ENCODE data around the gene NOS3. TPM values are rescaled to one million over a fixed set of nuclear protein-coding genes. Genes with fewer than 3 reads are reported as not detected.

Gene NOS3
- total RNA-seq, 1 donor from 2014 or later: 0.86 TPM

- no peak for DNase-seq
- peaks cover 32% of the 10 kb centered on the region for H3K9me3 Mint-ChIP-seq (ENCODE audit: unreplicated experiment)
- peaks cover 33% of the 10 kb centered on the region for H3K4me1 Mint-ChIP-seq (ENCODE audit: low read depth, unreplicated experiment)
- no peaks in the 10 kb centered on the region for H3K36me3 Mint-ChIP-seq (ENCODE audit: unreplicated experiment)
- peak overlapping the region; percentile 94 for H3K4me3 Mint-ChIP-seq (ENCODE audit: unreplicated experiment)
- H3K27me3 Mint-ChIP-seq (ENCODE audit: unreplicated experiment): peaks cover 23% of the 10 kb centered on the region
- no peak for TF ChIP-seq CTCF (IDR thresholded peaks at IDR 0.05; ENCODE audit: partially characterized antibody, unreplicated experiment)
- peak overlapping the region; percentile 93 for H3K27ac Mint-ChIP-seq (ENCODE audit: unreplicated experiment)
Measured at GRCh38 chr7:150977382-150978125, 13.3 kb upstream of the NOS3 start.

- Mint-ChIP-seq H3K27me3 (ENCODE audit: unreplicated experiment) (peaks cover 22% of the 10 kb centered on the region), H3K36me3 (ENCODE audit: unreplicated experiment) (no peaks in the 10 kb centered on the region), H3K27ac (ENCODE audit: unreplicated experiment) (peak within 1 kb of the TSS; percentile 99), H3K4me3 (ENCODE audit: unreplicated experiment) (peak within 1 kb of the TSS; percentile 99), H3K4me1 (ENCODE audit: low read depth, unreplicated experiment) (peaks cover 27% of the 10 kb centered on the region), H3K9me3 (ENCODE audit: unreplicated experiment) (peaks cover 27% of the 10 kb centered on the region)
- TF ChIP-seq CTCF (IDR thresholded peaks at IDR 0.05; ENCODE audit: partially characterized antibody, unreplicated experiment): no peak
- peak; percentile 85 for DNase-seq
Measured at GRCh38 chr7:150978126-150978789, 12.6 kb upstream of the NOS3 start, which contains the start of gene KCNH2. KCNH2 (minus strand) TSS chr7:150978321; CDS start chr7:150977913, 408 bp downstream.

- peaks cover 21% of the 10 kb centered on the region for H3K27me3 Mint-ChIP-seq (ENCODE audit: unreplicated experiment)
- peak overlapping the region; percentile 80 for H3K4me3 Mint-ChIP-seq (ENCODE audit: unreplicated experiment)
- H3K36me3 Mint-ChIP-seq (ENCODE audit: unreplicated experiment): no peaks in the 10 kb centered on the region
- TF ChIP-seq CTCF (IDR thresholded peaks at IDR 0.05; ENCODE audit: partially characterized antibody, unreplicated experiment): no peak
- H3K4me1 Mint-ChIP-seq (ENCODE audit: low read depth, unreplicated experiment): peaks cover 27% of the 10 kb centered on the region
- peaks cover 24% of the 10 kb centered on the region for H3K9me3 Mint-ChIP-seq (ENCODE audit: unreplicated experiment)
- no peak for DNase-seq
- H3K27ac Mint-ChIP-seq (ENCODE audit: unreplicated experiment): peak overlapping the region; percentile 98
Measured at GRCh38 chr7:150979713-150980390, 11.0 kb upstream of the NOS3 start.

- Mint-ChIP-seq H3K9me3 (ENCODE audit: unreplicated experiment) (peaks cover 24% of the 10 kb centered on the region), H3K4me1 (ENCODE audit: low read depth, unreplicated experiment) (peaks cover 27% of the 10 kb centered on the region), H3K27me3 (ENCODE audit: unreplicated experiment) (peaks cover 21% of the 10 kb centered on the region), H3K27ac (ENCODE audit: unreplicated experiment) (peak overlapping the region; percentile 87), H3K4me3 (ENCODE audit: unreplicated experiment) (peak overlapping the region; percentile 68), H3K36me3 (ENCODE audit: unreplicated experiment) (no peaks in the 10 kb centered on the region)
- DNase-seq: no peak
- no peak for TF ChIP-seq CTCF (IDR thresholded peaks at IDR 0.05; ENCODE audit: partially characterized antibody, unreplicated experiment)
Measured at GRCh38 chr7:150980663-150981062, 10.2 kb upstream of the NOS3 start.

Data from glutamatergic neuron (in vitro differentiated cells).